Measurements from ENCODE around the gene FAT2.
"Not testable (repeated sequence)": the region's sequence is repeated elsewhere in the genome, so short reads cannot be mapped to it uniquely, and the experiment has no call there.

Gene FAT2

GRCh38 chr5:151595411-151595826, 4.3 kb upstream of the FAT2 start:
- Histone ChIP-seq H3K27me3 (ENCODE audit: control insufficient read depth, insufficient read depth, low read length) (peaks cover 2% of the 10 kb centered on the region; the same call in 1 of the 2 replicates), H3K4me1 (ENCODE audit: control insufficient read depth, insufficient read depth, low read length) (peaks cover 40% of the 10 kb centered on the region), H3K9me3 (ENCODE audit: control insufficient read depth, insufficient read depth, low read depth, low read length) (no peaks in the 10 kb centered on the region), H3K4me3 (ENCODE audit: low read depth, low read length) (no peak overlapping the region), H3K27ac (ENCODE audit: low read depth, low read length) (no peak overlapping the region), H3K9ac (ENCODE audit: low read length) (no peak overlapping the region), H3K36me3 (ENCODE audit: control insufficient read depth, insufficient read depth, low read length) (no peaks in the 10 kb centered on the region)

- Histone ChIP-seq H3K36me3 (ENCODE audit: control insufficient read depth, insufficient read depth, low read length) (no peaks in the 10 kb centered on the region), H3K9me3 (ENCODE audit: control insufficient read depth, insufficient read depth, low read depth, low read length) (no peaks in the 10 kb centered on the region), H3K4me1 (ENCODE audit: control insufficient read depth, insufficient read depth, low read length) (peaks cover 45% of the 10 kb centered on the region), H3K27me3 (ENCODE audit: control insufficient read depth, insufficient read depth, low read length) (peaks cover 8% of the 10 kb centered on the region; the same call in 1 of the 2 replicates), H3K9ac (ENCODE audit: low read length) (no peak overlapping the region), H3K4me3 (ENCODE audit: low read depth, low read length) (no peak overlapping the region), H3K27ac (ENCODE audit: low read depth, low read length) (no peak overlapping the region)
These were observed 1.8 kb upstream of the FAT2 start for GRCh38 chr5:151592855-151593408.

GRCh38 chr5:151589878-151590570, 1.1 kb downstream of the FAT2 start:
- Histone ChIP-seq H3K27ac (ENCODE audit: low read depth, low read length) (no peak overlapping the region), H3K36me3 (ENCODE audit: control insufficient read depth, insufficient read depth, low read length) (no peaks in the 10 kb centered on the region), H3K9ac (ENCODE audit: low read length) (no peak overlapping the region), H3K4me1 (ENCODE audit: control insufficient read depth, insufficient read depth, low read length) (peaks cover 28% of the 10 kb centered on the region), H3K27me3 (ENCODE audit: control insufficient read depth, insufficient read depth, low read length) (peaks cover 8% of the 10 kb centered on the region; the same call in 1 of the 2 replicates), H3K9me3 (ENCODE audit: control insufficient read depth, insufficient read depth, low read depth, low read length) (no peaks in the 10 kb centered on the region), H3K4me3 (ENCODE audit: low read depth, low read length) (no peak overlapping the region)

GRCh38 chr5:151587796-151588555, 3.2 kb downstream of the FAT2 start:
- Histone ChIP-seq H3K9ac (ENCODE audit: low read length) (no peak overlapping the region), H3K4me1 (ENCODE audit: control insufficient read depth, insufficient read depth, low read length) (peaks cover 23% of the 10 kb centered on the region), H3K4me3 (ENCODE audit: low read depth, low read length) (no peak overlapping the region), H3K36me3 (ENCODE audit: control insufficient read depth, insufficient read depth, low read length) (no peaks in the 10 kb centered on the region), H3K27me3 (ENCODE audit: control insufficient read depth, insufficient read depth, low read length) (peaks cover 8% of the 10 kb centered on the region; the same call in 1 of the 2 replicates), H3K9me3 (ENCODE audit: control insufficient read depth, insufficient read depth, low read depth, low read length) (no peaks in the 10 kb centered on the region), H3K27ac (ENCODE audit: low read depth, low read length) (no peak overlapping the region)

- H3K36me3 ChIP-seq (ENCODE audit: control insufficient read depth, insufficient read depth, low read length): no peaks in the 10 kb centered on the region
- no peak overlapping the region for H3K9ac ChIP-seq (ENCODE audit: low read length)
- no peaks in the 10 kb centered on the region for H3K9me3 ChIP-seq (ENCODE audit: control insufficient read depth, insufficient read depth, low read depth, low read length)
- no peak overlapping the region for H3K27ac ChIP-seq (ENCODE audit: low read depth, low read length)
- no peak overlapping the region for H3K4me3 ChIP-seq (ENCODE audit: low read depth, low read length)
- peaks cover 8% of the 10 kb centered on the region; the same call in 1 of the 2 replicates for H3K27me3 ChIP-seq (ENCODE audit: control insufficient read depth, insufficient read depth, low read length)
- peaks cover 28% of the 10 kb centered on the region for H3K4me1 ChIP-seq (ENCODE audit: control insufficient read depth, insufficient read depth, low read length)
These were observed 5.2 kb downstream of the FAT2 start for GRCh38 chr5:151585970-151586369.

GRCh38 chr5:151585344-151585743, 5.8 kb downstream of the FAT2 start:
- H3K27me3 ChIP-seq (ENCODE audit: control insufficient read depth, insufficient read depth, low read length); H3K27ac ChIP-seq (ENCODE audit: low read depth, low read length); H3K36me3 ChIP-seq (ENCODE audit: control insufficient read depth, insufficient read depth, low read length); H3K9me3 ChIP-seq (ENCODE audit: control insufficient read depth, insufficient read depth, low read depth, low read length); H3K9ac ChIP-seq (ENCODE audit: low read length); H3K4me3 ChIP-seq (ENCODE audit: low read depth, low read length): not testable (repeated sequence)
- peaks cover 22% of the 10 kb centered on the region for H3K4me1 ChIP-seq (ENCODE audit: control insufficient read depth, insufficient read depth, low read length)

GRCh38 chr5:151584057-151584937, 6.8 kb downstream of the FAT2 start:
- no peaks in the 10 kb centered on the region for H3K36me3 ChIP-seq (ENCODE audit: control insufficient read depth, insufficient read depth, low read length)
- H3K4me3 ChIP-seq (ENCODE audit: low read depth, low read length): no peak overlapping the region
- peaks cover 15% of the 10 kb centered on the region; the same call in 1 of the 2 replicates for H3K4me1 ChIP-seq (ENCODE audit: control insufficient read depth, insufficient read depth, low read length)
- no peak overlapping the region for H3K27ac ChIP-seq (ENCODE audit: low read depth, low read length)
- H3K27me3 ChIP-seq (ENCODE audit: control insufficient read depth, insufficient read depth, low read length): no peaks in the 10 kb centered on the region
- H3K9ac ChIP-seq (ENCODE audit: low read length): no peak overlapping the region
- H3K9me3 ChIP-seq (ENCODE audit: control insufficient read depth, insufficient read depth, low read depth, low read length): no peaks in the 10 kb centered on the region

- Histone ChIP-seq H3K36me3 (ENCODE audit: control insufficient read depth, insufficient read depth, low read length) (no peaks in the 10 kb centered on the region), H3K4me1 (ENCODE audit: control insufficient read depth, insufficient read depth, low read length) (peaks cover 15% of the 10 kb centered on the region; the same call in 1 of the 2 replicates), H3K9ac (ENCODE audit: low read length) (no peak overlapping the region), H3K27ac (ENCODE audit: low read depth, low read length) (no peak overlapping the region), H3K27me3 (ENCODE audit: control insufficient read depth, insufficient read depth, low read length) (no peaks in the 10 kb centered on the region), H3K4me3 (ENCODE audit: low read depth, low read length) (no peak overlapping the region), H3K9me3 (ENCODE audit: control insufficient read depth, insufficient read depth, low read depth, low read length) (no peaks in the 10 kb centered on the region)
These were observed 9.1 kb downstream of the FAT2 start for GRCh38 chr5:151581812-151582583.

GRCh38 chr5:151581347-151581746, 9.8 kb downstream of the FAT2 start:
- Histone ChIP-seq H3K27me3 (ENCODE audit: control insufficient read depth, insufficient read depth, low read length) (no peaks in the 10 kb centered on the region), H3K9ac (ENCODE audit: low read length) (no peak overlapping the region), H3K4me3 (ENCODE audit: low read depth, low read length) (no peak overlapping the region), H3K27ac (ENCODE audit: low read depth, low read length) (no peak overlapping the region), H3K36me3 (ENCODE audit: control insufficient read depth, insufficient read depth, low read length) (no peaks in the 10 kb centered on the region), H3K4me1 (ENCODE audit: control insufficient read depth, insufficient read depth, low read length) (peaks cover 15% of the 10 kb centered on the region; the same call in 1 of the 2 replicates), H3K9me3 (ENCODE audit: control insufficient read depth, insufficient read depth, low read depth, low read length) (no peaks in the 10 kb centered on the region)

GRCh38 chr5:151580858-151581257, 10.3 kb downstream of the FAT2 start:
- no peak overlapping the region for H3K4me3 ChIP-seq (ENCODE audit: low read depth, low read length)
- H3K9me3 ChIP-seq (ENCODE audit: control insufficient read depth, insufficient read depth, low read depth, low read length): no peaks in the 10 kb centered on the region
- no peaks in the 10 kb centered on the region for H3K36me3 ChIP-seq (ENCODE audit: control insufficient read depth, insufficient read depth, low read length)
- H3K9ac ChIP-seq (ENCODE audit: low read length): no peak overlapping the region
- H3K27me3 ChIP-seq (ENCODE audit: control insufficient read depth, insufficient read depth, low read length): no peaks in the 10 kb centered on the region
- peaks cover 15% of the 10 kb centered on the region; the same call in 1 of the 2 replicates for H3K4me1 ChIP-seq (ENCODE audit: control insufficient read depth, insufficient read depth, low read length)
- H3K27ac ChIP-seq (ENCODE audit: low read depth, low read length): no peak overlapping the region
